Measurements from ENCODE around the gene GTF3C4. TPM values are rescaled to one million over a fixed set of nuclear protein-coding genes. Genes with fewer than 3 reads are reported as not detected.

The GTF3C4 gene
- total and polyA plus RNA-seq, 2 of the 13 experiments (the other 11 are each of a cell fraction or from before 2014, with no cell fraction given) = 2.6 to 12.9 TPM

DNA sequence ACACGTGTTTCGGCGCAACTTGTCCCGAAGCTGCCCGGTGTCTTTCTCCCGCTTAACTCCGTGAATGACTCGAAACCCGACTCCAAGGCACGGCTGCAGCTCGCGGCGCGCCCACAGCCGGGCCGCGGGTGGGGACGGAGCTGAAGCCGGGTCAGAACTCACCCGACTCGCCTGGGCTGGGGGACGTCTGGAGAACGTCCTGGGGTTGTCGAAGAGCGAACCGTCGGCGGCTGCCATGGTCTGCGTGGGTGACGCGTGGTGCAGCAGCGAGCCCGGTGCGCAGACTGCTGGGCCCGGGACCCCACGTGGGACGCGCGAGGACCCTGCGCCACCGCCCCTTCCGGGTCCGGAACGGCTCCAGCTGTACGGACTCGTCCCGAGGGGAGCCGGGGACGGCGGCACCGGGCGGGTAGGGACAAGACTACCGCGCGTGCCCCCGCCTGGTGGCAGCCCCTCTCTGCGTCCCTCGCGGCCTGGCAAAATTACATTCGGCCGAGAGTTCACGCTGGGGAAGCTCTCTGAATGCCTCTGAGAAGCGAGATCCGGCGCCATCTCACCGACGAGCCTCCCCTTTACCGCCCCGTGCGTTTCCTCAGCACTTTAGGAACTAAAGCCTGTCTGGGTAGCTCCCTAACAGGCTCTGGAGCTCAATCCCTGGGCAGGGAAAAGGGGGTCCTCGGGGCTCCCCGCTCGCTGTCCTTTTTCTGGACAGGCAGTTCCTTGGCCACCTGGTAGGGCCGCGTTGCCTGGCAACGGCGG is 387 bp upstream of the GTF3C4 start, which contains the start of gene DDX31 (continued):
- TF ChIP-seq, protein P1, sequence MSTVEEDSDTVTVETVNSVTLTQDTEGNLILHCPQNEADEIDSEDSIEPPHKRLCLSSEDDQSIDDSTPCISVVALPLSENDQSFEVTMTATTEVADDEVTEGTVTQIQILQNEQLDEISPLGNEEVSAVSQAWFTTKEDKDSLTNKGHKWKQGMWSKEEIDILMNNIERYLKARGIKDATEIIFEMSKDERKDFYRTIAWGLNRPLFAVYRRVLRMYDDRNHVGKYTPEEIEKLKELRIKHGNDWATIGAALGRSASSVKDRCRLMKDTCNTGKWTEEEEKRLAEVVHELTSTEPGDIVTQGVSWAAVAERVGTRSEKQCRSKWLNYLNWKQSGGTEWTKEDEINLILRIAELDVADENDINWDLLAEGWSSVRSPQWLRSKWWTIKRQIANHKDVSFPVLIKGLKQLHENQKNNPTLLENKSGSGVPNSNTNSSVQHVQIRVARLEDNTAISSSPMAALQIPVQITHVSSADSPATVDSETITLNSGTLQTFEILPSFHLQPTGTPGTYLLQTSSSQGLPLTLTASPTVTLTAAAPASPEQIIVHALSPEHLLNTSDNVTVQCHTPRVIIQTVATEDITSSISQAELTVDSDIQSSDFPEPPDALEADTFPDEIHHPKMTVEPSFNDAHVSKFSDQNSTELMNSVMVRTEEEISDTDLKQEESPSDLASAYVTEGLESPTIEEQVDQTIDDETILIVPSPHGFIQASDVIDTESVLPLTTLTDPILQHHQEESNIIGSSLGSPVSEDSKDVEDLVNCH (CRISPR knock-in tag; IDR thresholded peaks at IDR 0.05) = 0 out of 2 replicates have a peak, but pooled peaks have one; percentile 67
- TF ChIP-seq KDM1A (CRISPR knock-in tag; IDR thresholded peaks at IDR 0.05) = 0 out of 2 replicates have a peak, but pooled peaks have one; percentile 36
- no peak; the same call in 1 of the 2 replicates for TF ChIP-seq RFXANK (CRISPR knock-in tag; IDR thresholded peaks at IDR 0.05)
- TF ChIP-seq BRD4 (CRISPR knock-in tag; IDR thresholded peaks at IDR 0.05) = no peak; the same call in 1 of the 2 replicates
- TF ChIP-seq, protein P2, sequence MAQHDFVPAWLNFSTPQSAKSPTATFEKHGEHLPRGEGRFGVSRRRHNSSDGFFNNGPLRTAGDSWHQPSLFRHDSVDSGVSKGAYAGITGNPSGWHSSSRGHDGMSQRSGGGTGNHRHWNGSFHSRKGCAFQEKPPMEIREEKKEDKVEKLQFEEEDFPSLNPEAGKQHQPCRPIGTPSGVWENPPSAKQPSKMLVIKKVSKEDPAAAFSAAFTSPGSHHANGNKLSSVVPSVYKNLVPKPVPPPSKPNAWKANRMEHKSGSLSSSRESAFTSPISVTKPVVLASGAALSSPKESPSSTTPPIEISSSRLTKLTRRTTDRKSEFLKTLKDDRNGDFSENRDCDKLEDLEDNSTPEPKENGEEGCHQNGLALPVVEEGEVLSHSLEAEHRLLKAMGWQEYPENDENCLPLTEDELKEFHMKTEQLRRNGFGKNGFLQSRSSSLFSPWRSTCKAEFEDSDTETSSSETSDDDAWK (CRISPR knock-in tag; IDR thresholded peaks at IDR 0.05) = no peak
- peak; percentile 64; the same call in 1 of the 2 replicates for TF ChIP-seq GFI1 (CRISPR knock-in tag; IDR thresholded peaks at IDR 0.05; ENCODE audit: borderline replicate concordance)
- TF ChIP-seq MAFF (IDR thresholded peaks at IDR 0.05; ENCODE audit: low read depth, low read length) = no peak
- TF ChIP-seq CENPX (CRISPR knock-in tag; IDR thresholded peaks at IDR 0.05) = no peak
- TF ChIP-seq, protein P3, sequence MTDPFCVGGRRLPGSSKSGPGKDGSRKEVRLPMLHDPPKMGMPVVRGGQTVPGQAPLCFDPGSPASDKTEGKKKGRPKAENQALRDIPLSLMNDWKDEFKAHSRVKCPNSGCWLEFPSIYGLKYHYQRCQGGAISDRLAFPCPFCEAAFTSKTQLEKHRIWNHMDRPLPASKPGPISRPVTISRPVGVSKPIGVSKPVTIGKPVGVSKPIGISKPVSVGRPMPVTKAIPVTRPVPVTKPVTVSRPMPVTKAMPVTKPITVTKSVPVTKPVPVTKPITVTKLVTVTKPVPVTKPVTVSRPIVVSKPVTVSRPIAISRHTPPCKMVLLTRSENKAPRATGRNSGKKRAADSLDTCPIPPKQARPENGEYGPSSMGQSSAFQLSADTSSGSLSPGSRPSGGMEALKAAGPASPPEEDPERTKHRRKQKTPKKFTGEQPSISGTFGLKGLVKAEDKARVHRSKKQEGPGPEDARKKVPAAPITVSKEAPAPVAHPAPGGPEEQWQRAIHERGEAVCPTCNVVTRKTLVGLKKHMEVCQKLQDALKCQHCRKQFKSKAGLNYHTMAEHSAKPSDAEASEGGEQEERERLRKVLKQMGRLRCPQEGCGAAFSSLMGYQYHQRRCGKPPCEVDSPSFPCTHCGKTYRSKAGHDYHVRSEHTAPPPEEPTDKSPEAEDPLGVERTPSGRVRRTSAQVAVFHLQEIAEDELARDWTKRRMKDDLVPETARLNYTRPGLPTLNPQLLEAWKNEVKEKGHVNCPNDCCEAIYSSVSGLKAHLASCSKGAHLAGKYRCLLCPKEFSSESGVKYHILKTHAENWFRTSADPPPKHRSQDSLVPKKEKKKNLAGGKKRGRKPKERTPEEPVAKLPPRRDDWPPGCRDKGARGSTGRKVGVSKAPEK (CRISPR knock-in tag; IDR thresholded peaks at IDR 0.05; ENCODE audit: borderline replicate concordance) = no peak
- TF ChIP-seq, protein P4, sequence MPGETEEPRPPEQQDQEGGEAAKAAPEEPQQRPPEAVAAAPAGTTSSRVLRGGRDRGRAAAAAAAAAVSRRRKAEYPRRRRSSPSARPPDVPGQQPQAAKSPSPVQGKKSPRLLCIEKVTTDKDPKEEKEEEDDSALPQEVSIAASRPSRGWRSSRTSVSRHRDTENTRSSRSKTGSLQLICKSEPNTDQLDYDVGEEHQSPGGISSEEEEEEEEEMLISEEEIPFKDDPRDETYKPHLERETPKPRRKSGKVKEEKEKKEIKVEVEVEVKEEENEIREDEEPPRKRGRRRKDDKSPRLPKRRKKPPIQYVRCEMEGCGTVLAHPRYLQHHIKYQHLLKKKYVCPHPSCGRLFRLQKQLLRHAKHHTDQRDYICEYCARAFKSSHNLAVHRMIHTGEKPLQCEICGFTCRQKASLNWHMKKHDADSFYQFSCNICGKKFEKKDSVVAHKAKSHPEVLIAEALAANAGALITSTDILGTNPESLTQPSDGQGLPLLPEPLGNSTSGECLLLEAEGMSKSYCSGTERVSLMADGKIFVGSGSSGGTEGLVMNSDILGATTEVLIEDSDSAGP (CRISPR knock-in tag; IDR thresholded peaks at IDR 0.05; ENCODE audit: borderline replicate concordance) = peak; percentile 94
- peak; percentile 71 for TF ChIP-seq KAT7 (CRISPR knock-in tag; IDR thresholded peaks at IDR 0.05; ENCODE audit: borderline replicate concordance)
- TF ChIP-seq, protein P5, sequence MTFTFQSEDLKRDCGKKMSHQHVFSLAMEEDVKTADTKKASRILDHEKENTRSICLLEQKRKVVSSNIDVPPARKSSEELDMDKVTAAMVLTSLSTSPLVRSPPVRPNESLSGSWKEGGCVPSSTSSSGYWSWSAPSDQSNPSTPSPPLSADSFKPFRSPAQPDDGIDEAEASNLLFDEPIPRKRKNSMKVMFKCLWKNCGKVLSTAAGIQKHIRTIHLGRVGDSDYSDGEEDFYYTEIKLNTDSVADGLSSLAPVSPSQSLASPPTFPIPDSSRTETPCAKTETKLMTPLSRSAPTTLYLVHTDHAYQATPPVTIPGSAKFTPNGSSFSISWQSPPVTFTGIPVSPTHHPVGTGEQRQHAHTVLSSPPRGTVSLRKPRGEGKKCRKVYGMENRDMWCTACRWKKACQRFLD (CRISPR knock-in tag; IDR thresholded peaks at IDR 0.05; ENCODE audit: borderline replicate concordance) = peak; percentile 98
- TF ChIP-seq, protein P6, sequence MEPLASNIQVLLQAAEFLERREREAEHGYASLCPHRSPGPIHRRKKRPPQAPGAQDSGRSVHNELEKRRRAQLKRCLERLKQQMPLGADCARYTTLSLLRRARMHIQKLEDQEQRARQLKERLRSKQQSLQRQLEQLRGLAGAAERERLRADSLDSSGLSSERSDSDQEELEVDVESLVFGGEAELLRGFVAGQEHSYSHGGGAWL (CRISPR knock-in tag; IDR thresholded peaks at IDR 0.05) = peak; percentile 99
- TF ChIP-seq, protein P7, sequence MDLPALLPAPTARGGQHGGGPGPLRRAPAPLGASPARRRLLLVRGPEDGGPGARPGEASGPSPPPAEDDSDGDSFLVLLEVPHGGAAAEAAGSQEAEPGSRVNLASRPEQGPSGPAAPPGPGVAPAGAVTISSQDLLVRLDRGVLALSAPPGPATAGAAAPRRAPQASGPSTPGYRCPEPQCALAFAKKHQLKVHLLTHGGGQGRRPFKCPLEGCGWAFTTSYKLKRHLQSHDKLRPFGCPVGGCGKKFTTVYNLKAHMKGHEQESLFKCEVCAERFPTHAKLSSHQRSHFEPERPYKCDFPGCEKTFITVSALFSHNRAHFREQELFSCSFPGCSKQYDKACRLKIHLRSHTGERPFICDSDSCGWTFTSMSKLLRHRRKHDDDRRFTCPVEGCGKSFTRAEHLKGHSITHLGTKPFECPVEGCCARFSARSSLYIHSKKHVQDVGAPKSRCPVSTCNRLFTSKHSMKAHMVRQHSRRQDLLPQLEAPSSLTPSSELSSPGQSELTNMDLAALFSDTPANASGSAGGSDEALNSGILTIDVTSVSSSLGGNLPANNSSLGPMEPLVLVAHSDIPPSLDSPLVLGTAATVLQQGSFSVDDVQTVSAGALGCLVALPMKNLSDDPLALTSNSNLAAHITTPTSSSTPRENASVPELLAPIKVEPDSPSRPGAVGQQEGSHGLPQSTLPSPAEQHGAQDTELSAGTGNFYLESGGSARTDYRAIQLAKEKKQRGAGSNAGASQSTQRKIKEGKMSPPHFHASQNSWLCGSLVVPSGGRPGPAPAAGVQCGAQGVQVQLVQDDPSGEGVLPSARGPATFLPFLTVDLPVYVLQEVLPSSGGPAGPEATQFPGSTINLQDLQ (CRISPR knock-in tag; IDR thresholded peaks at IDR 0.05) = peak; percentile 81
